ENCODE measurements around the gene CDH16. TPM values are rescaled to one million over a fixed set of nuclear protein-coding genes. Genes with fewer than 3 reads are reported as not detected.

CDH16 gene
- total and polyA plus RNA-seq, 2 experiments from 2014 or later, result not detected

DNA sequence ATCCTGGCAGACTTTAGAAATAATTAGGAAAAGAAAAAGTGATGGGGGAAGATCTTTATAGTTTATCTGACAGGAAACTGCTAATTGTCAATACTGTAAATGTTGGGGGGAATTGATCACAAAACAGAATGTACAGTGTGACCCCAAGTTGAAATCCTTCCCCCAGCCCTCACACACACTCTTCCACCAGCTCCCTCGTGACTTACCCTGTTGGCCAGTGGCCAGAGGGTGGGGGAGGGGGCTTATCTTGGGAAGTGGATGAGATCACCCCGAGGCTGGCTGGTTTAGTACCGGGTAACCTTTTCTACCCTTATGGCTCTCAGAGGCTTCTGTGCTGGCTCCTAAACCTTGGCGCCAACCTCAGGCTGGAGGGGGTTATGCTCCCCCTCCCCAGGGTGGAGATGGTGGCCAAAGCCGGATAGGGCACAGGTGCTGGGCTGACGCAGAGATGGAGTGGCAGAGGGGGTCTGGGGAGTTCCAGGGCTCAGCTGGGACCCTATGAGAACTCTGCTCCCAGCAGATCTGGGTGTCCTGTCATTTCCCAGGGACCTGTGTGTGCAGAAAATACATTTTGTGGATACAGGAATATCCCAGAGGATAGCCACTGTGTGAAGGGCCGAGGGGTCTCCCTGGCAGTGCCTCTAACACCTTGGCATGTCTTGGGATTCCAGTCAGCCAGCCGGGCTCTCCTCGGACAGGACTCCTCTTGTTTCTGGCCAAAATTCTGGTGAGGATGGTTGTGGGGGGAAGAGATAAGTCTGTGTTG lies 18.6 kb downstream of the CDH16 start (continued):
- TF ChIP-seq, protein P1, sequence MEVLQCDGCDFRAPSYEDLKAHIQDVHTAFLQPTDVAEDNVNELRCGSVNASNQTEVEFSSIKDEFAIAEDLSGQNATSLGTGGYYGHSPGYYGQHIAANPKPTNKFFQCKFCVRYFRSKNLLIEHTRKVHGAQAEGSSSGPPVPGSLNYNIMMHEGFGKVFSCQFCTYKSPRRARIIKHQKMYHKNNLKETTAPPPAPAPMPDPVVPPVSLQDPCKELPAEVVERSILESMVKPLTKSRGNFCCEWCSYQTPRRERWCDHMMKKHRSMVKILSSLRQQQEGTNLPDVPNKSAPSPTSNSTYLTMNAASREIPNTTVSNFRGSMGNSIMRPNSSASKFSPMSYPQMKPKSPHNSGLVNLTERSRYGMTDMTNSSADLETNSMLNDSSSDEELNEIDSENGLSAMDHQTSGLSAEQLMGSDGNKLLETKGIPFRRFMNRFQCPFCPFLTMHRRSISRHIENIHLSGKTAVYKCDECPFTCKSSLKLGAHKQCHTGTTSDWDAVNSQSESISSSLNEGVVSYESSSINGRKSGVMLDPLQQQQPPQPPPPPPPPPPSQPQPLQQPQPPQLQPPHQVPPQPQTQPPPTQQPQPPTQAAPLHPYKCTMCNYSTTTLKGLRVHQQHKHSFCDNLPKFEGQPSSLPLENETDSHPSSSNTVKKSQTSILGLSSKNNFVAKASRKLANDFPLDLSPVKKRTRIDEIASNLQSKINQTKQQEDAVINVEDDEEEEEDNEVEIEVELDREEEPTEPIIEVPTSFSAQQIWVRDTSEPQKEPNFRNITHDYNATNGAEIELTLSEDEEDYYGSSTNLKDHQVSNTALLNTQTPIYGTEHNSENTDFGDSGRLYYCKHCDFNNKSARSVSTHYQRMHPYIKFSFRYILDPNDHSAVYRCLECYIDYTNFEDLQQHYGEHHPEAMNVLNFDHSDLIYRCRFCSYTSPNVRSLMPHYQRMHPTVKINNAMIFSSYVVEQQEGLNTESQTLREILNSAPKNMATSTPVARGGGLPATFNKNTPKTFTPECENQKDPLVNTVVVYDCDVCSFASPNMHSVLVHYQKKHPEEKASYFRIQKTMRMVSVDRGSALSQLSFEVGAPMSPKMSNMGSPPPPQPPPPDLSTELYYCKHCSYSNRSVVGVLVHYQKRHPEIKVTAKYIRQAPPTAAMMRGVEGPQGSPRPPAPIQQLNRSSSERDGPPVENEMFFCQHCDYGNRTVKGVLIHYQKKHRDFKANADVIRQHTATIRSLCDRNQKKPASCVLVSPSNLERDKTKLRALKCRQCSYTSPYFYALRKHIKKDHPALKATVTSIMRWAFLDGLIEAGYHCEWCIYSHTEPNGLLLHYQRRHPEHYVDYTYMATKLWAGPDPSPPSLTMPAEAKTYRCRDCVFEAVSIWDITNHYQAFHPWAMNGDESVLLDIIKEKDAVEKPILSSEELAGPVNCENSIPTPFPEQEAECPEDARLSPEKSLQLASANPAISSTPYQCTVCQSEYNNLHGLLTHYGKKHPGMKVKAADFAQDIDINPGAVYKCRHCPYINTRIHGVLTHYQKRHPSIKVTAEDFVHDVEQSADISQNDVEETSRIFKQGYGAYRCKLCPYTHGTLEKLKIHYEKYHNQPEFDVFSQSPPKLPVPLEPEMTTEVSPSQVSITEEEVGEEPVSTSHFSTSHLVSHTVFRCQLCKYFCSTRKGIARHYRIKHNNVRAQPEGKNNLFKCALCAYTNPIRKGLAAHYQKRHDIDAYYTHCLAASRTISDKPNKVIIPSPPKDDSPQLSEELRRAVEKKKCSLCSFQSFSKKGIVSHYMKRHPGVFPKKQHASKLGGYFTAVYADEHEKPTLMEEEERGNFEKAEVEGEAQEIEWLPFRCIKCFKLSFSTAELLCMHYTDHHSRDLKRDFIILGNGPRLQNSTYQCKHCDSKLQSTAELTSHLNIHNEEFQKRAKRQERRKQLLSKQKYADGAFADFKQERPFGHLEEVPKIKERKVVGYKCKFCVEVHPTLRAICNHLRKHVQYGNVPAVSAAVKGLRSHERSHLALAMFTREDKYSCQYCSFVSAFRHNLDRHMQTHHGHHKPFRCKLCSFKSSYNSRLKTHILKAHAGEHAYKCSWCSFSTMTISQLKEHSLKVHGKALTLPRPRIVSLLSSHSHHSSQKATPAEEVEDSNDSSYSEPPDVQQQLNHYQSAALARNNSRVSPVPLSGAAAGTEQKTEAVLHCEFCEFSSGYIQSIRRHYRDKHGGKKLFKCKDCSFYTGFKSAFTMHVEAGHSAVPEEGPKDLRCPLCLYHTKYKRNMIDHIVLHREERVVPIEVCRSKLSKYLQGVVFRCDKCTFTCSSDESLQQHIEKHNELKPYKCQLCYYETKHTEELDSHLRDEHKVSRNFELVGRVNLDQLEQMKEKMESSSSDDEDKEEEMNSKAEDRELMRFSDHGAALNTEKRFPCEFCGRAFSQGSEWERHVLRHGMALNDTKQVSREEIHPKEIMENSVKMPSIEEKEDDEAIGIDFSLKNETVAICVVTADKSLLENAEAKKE (CRISPR knock-in tag; IDR thresholded peaks at IDR 0.05), result no peak
- TF ChIP-seq NANOG (IDR thresholded peaks at IDR 0.05; ENCODE audit: borderline replicate concordance) (no peak), CREB1 (CRISPR knock-in tag; IDR thresholded peaks at IDR 0.05; ENCODE audit: low read depth) (no peak), ZNF331 (CRISPR knock-in tag; IDR thresholded peaks at IDR 0.05; ENCODE audit: low read depth) (no peak), POLR2AphosphoS5 (IDR thresholded peaks at IDR 0.05; ENCODE audit: low read depth) (no peak), JUNB (IDR thresholded peaks at IDR 0.05; ENCODE audit: unreplicated experiment) (no peak), EZH2 (IDR thresholded peaks at IDR 0.05; ENCODE audit: low read depth, unreplicated experiment) (no peak)
- TF ChIP-seq, protein P2, sequence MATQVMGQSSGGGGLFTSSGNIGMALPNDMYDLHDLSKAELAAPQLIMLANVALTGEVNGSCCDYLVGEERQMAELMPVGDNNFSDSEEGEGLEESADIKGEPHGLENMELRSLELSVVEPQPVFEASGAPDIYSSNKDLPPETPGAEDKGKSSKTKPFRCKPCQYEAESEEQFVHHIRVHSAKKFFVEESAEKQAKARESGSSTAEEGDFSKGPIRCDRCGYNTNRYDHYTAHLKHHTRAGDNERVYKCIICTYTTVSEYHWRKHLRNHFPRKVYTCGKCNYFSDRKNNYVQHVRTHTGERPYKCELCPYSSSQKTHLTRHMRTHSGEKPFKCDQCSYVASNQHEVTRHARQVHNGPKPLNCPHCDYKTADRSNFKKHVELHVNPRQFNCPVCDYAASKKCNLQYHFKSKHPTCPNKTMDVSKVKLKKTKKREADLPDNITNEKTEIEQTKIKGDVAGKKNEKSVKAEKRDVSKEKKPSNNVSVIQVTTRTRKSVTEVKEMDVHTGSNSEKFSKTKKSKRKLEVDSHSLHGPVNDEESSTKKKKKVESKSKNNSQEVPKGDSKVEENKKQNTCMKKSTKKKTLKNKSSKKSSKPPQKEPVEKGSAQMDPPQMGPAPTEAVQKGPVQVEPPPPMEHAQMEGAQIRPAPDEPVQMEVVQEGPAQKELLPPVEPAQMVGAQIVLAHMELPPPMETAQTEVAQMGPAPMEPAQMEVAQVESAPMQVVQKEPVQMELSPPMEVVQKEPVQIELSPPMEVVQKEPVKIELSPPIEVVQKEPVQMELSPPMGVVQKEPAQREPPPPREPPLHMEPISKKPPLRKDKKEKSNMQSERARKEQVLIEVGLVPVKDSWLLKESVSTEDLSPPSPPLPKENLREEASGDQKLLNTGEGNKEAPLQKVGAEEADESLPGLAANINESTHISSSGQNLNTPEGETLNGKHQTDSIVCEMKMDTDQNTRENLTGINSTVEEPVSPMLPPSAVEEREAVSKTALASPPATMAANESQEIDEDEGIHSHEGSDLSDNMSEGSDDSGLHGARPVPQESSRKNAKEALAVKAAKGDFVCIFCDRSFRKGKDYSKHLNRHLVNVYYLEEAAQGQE (IDR thresholded peaks at IDR 0.05; ENCODE audit: unreplicated experiment), result no peak

Data from GM23338 (cell line).